Right hindlimb (tissue), 1 donor: ENCODE data around the gene SPTLC3.
"Not testable (repeated sequence)": the region's sequence is repeated elsewhere in the genome, so short reads cannot be mapped to it uniquely, and the experiment has no call there.

Experiments
- DNase-seq: peaks from one replicate; pipeline ENCODE4 v3.0.0-alpha.2; 2018

SPTLC3 gene

GRCh38 chr20:13008761-13009681, at the start of gene SPTLC3:
TSS of gene SPTLC3 (plus strand) at chr20:13008972. CDS start at chr20:13009268, 296 bp downstream.
- peak; percentile 62 for DNase-seq

- no peak for DNase-seq
Measured at GRCh38 chr20:12961725-12962124, 47.0 kb upstream of the SPTLC3 start.

- no peak for DNase-seq
Measured at GRCh38 chr20:12962895-12963294, 45.9 kb upstream of the SPTLC3 start.

- no peak for DNase-seq
Measured at GRCh38 chr20:12963416-12963815, 45.4 kb upstream of the SPTLC3 start.

- no peak for DNase-seq
Measured at GRCh38 chr20:12965212-12965869, 43.4 kb upstream of the SPTLC3 start.

GRCh38 chr20:12965870-12966251, 42.9 kb upstream of the SPTLC3 start:
- DNase-seq, result no peak

- no peak for DNase-seq
Measured at GRCh38 chr20:12966468-12967085, 42.2 kb upstream of the SPTLC3 start.

- no peak for DNase-seq
Measured at GRCh38 chr20:12967932-12968331, 40.8 kb upstream of the SPTLC3 start.

GRCh38 chr20:12968472-12968871, 40.3 kb upstream of the SPTLC3 start:
- DNase-seq, result no peak

GRCh38 chr20:12969071-12969669, 39.6 kb upstream of the SPTLC3 start:
- DNase-seq, result no peak

GRCh38 chr20:12970372-12970821, 38.4 kb upstream of the SPTLC3 start:
- DNase-seq, result peak; percentile 52

GRCh38 chr20:12975833-12976608, 32.8 kb upstream of the SPTLC3 start:
- DNase-seq, result no peak

- DNase-seq, result no peak
Measured at GRCh38 chr20:12976720-12977309, 32.0 kb upstream of the SPTLC3 start.

GRCh38 chr20:12977328-12978125, 31.2 kb upstream of the SPTLC3 start:
- DNase-seq, result no peak

- DNase-seq, result no peak
Measured at GRCh38 chr20:12978126-12978394, 30.7 kb upstream of the SPTLC3 start.

GRCh38 chr20:12978613-12979495, 29.9 kb upstream of the SPTLC3 start:
- DNase-seq, result no peak

GRCh38 chr20:12979713-12980112, 29.1 kb upstream of the SPTLC3 start:
- not testable (repeated sequence) for DNase-seq

GRCh38 chr20:12982098-12982497, 26.7 kb upstream of the SPTLC3 start:
- no peak for DNase-seq

- DNase-seq, result no peak
Measured at GRCh38 chr20:12984069-12984765, 24.6 kb upstream of the SPTLC3 start.

- no peak for DNase-seq
Measured at GRCh38 chr20:12984863-12985262, 23.9 kb upstream of the SPTLC3 start.
